ENCODE results near the gene TUBD1.
"Not testable (repeated sequence)": the region's sequence is repeated elsewhere in the genome, so short reads cannot be mapped to it uniquely, and the experiment has no call there.

Gene TUBD1

DNA sequence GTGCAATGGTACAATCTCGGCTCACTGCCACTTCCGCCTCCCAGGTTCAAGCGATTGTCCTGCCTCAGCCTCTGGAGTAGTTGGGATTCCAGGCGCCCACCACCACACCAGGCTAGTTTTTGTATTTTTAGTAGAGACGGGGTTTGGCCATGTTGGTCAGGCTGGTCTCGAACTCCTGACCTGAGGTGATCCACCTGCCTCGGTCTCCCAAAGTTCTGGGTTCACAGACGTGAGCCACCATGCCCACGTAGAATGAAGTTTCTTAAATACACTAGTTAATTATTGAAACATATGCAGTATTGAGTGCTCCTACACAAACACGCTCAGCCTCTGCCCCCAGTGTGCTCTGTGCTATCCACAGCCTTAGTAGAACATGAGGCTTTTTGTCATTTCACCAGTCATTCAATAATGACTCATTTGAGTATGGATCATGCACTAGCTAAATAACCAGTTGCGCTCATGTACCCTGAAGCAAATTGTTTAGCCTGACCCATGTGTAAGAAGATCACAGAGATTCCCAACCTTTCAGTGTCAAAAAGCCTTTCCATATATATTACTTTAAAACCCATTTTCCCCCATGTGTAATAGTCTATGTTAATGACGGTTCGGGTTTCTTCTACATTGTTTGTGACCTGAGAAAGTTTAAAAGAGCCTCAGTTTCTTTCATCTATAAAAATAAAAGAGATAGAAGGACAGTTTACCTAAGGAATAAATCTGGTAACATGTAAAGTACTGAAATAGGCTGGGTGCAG is 49.7 kb downstream of the TUBD1 start:
- DNase-seq = no peak

DNA sequence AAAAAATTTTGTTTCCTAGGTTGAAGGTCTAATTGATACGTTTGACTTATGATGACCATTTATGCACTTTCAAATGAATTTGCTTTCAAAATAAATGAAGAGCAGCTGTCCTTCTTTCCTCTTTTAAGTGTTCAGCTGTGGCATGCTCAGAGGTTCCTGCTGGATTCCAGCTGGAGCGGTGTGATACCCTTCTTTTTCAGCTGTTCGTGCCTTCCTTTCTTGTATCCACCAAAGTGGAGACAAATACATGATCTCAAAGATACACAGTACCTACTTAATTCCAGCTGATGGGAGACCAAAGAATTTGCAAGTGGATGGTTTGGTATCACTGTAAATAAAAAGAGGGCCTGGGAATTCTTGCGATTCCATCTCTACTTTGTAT is 50.9 kb downstream of the TUBD1 start:
- not testable (repeated sequence) for DNase-seq

DNA sequence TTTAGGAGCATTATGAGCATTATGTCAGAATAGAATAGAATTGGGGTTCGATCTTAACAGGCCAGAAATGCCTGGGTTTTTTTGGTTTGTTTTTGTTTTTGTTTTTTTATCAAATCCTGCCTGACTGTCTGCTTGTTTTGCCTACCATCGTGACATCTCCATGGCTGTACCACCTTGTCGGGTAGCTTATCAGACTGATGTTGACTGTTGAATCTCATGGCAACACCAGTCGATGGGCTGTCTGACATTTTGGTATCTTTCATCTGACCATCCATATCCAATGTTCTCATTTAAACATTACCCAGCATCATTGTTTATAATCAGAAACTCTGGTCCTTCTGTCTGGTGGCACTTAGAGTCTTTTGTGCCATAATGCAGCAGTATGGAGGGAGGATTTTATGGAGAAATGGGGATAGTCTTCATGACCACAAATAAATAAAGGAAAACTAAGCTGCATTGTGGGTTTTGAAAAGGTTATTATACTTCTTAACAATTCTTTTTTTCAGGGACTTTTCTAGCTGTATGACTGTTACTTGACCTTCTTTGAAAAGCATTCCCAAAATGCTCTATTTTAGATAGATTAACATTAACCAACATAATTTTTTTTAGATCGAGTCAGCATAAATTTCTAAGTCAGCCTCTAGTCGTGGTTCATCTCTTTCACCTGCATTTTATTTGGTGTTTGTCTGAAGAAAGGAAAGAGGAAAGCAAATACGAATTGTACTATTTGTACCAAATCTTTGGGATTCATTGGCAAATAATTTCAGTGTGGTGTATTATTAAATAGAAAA is 51.5 kb downstream of the TUBD1 start:
- not testable (repeated sequence) for DNase-seq

DNA sequence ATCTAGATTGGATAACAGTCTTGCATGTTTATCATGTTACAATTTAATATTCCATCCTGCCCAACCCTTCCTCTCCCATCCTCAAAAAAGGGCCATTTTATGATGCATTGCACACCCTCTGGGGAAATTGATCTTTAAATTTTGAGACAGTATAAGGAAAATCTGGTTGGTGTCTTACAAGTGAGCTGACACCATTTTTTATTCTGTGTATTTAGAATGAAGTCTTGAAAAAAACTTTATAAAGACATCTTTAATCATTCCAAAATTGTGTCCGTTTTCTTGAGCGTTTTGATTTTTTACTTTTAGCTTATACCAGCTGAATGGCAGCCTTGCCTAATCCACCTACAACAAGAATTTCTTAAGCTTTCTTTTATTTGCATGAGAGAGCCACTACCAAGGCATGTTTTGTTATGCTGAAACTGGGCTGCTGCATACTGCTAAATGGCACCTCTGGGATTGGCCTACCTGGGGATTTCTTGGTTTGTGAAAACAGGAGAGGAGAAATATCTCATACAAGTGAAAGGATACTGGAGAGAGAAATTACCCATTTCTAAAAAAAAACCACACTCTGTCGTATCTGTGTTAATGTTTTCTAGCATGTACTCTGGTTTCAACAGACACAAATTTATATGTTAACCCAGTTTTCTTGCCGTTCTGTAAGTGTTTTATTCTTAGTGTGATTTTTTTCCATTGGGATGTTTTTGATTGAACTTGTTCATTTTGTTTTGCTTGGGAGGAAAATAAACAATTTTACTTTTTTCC is 52.2 kb downstream of the TUBD1 start:
- DNase-seq = no peak

DNA sequence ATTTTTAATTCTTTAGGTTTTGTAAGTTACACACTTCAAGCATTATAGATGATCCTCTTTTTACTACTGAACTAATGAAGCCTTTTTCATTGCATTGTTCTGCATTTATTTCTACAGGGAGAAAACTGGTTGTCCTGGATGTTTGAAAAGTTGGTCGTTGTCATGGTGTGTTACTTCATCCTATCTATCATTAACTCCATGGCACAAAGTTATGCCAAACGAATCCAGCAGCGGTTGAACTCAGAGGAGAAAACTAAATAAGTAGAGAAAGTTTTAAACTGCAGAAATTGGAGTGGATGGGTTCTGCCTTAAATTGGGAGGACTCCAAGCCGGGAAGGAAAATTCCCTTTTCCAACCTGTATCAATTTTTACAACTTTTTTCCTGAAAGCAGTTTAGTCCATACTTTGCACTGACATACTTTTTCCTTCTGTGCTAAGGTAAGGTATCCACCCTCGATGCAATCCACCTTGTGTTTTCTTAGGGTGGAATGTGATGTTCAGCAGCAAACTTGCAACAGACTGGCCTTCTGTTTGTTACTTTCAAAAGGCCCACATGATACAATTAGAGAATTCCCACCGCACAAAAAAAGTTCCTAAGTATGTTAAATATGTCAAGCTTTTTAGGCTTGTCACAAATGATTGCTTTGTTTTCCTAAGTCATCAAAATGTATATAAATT is 53.0 kb downstream of the TUBD1 start:
- DNase-seq = no peak

DNA sequence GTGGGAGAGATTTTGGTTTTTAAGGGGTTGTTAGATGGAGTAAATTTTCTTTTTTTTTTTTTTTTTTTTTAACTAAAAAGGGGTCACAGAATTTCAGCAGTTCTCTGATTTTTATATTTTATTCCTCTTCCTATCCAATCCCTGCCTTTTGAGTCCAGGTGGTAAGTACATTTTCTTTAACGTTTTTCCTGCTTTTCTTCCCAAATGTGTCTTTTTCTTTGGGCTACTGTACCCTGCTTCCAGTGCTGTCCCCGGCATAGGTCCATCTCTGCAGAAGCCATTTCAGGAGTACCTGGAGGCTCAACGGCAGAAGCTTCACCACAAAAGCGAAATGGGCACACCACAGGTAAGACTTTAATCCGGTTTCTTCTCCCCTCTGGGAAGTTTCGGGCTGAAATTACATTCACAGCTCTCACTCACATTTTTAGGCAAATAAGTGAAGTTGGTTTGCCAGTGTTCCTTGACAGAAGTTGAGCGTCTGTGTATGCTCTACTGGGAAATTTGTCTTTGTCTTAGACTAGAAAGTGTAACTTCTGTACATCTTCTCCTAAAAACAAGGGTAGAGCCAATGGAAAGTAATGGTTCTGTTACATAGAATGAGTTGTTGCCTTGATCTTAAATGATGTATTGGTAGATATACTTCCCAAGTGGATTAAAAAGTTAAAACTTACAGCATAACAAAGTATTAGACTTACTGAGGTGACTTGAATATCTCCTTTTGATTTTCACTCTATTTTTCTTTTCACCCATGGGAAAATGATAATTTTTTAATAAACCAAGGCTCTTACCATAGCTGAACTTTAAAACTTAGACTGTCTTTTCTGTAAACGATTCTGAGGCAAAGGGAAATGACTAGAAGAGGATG is 54.5 kb downstream of the TUBD1 start:
- no peak for DNase-seq

DNA sequence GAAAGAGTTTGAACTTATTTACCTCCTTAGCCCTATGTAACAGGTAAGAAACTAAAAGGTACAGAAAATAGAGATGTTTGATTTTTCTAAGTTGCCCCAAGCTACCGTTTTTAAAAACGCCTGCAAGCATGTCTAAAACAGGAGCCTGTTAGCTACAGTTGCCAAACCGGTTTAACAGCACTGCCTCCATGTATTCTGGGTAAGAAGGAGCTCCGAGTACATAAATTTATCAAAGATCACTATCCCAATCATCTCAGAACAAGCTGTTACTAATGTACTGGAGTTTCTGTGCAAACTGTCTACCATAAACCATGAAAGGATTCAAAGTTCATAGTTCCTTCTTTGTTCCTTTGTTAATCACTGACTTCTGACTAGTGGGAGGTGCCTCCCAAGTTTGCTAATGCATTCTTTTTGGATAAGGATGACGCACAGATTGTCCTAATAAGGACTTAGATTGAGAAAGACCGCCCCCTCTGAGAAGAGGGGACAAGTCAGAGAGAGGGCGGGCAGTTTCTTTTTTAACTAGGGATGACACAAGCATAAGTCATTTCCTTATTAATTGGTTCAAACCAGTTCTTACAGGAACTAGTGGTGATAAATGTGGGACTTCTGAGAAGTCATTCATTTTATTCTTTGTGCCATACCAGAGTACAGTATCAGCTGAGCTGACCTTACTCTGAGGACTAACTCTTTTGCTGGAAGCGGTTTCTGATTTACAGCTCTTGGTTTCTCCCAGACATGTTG is 55.3 kb downstream of the TUBD1 start:
- DNase-seq = no peak

DNA sequence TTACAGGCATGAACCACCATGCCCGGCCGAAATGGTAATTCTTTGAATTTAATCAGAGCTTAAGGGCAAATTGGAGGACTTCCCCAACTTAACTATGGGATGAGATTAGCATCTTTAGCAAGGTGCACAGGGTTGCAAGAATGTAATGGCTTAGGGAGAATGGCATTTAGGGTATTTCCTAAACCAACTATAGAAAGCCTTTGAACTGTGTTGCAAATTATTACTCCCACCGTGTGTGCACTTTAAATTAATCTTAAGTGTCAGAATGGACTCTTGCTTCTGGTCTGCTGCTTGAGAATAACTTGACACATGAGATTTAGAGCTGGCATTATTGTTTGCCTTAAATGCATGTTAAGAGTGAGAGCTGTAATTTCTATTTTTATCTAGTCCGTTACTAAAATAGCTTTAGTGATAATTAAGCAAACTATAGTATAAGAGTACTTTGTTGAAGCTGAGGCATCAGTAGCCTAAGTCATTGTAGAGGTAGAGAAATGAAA is 59.8 kb downstream of the TUBD1 start:
- no peak for DNase-seq

DNA sequence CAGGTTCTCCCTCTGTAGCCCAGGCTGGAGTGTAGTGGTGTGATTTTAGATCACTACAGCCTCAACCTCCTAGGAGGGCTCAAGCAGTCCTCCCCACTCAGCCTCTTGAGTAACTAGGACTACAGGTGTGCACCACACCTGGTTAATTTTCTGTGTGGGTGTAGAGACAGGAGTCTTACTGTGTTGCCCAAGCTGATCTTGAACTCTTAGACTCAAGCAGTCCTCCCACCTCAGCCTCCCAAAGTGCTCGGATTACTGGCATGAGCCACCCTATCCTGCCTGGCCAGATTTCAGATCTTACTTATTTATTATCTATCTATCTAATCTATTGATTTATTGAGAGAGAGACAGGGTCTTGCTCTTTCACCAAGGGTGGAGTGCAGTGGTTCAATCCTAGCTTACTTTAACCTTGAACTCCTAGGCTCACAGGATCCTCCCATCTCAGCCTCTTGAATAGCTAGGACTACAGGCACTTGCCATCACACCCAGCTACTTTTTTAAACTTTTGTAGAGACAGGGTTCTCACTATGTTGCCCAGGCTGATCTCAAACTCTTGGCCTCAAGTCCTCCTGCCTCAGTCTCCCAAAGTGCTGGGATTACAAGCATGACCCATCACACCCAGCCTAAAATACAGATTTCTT is 61.8 kb downstream of the TUBD1 start:
- no peak for DNase-seq

DNA sequence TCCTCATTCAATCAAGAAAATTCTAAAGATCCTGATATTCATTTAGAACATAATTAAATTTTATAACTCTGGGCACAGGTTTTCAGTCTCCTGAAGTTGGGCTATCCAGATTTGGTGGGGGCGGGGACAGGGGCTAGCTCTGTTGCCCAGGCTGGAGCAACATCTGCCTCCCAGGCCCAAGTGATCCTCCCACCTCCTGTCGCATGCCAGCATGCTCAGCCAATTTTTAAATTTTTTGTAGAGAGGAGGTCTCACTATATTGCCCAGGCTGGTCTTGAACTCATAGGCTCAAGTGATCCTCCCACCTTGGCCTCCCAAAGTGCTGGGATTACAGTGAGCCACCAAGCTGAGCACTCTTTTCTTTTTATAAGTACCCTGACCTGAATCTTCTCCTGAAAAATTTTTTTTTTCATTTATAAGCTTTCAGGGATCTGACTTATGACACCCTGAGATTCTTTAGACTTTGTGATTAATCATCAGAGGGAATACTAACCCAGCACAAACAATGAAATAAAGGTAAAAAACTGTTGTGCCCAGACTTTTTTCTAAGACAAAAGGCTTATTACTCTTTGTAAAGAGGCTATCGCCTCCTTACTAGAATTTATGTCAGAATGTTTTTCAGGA is 62.6 kb downstream of the TUBD1 start:
- no peak for DNase-seq

DNA sequence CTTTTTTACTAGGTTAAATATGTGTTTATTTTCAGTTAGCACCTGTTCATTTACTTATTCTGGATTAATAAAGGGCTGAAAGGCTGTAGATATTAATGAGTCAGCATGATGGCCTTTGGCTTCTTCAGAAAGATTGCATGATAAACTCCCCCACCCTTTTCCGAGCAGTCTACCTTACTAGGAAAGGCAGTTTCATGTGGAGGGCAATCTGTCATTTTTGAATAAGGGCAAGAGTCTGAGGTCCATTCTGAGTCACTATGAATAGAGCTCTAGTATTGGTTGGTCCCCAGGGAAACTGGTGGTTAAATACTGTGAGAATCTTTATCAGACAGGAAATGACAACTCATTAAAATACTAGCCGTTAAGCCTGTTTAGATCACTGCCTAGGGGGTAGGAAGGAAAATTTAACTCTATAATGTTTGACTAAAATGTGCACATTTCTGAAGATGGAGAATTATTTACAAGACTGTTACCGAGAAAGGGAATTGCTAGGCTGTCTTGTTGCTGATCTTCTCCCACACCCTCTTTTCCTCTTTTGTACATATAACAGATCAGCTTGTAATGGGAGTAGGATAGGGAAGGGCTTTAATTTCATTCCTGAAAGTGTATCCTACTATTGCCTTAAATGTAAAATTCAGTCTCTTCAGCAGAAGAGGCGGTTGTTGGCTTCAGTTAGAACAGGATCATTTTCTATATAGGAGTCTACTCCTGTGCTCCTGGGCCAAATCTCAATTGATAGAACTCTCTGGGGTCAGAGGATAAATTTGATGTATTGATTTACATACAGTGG is 63.3 kb downstream of the TUBD1 start:
- no peak for DNase-seq

DNA sequence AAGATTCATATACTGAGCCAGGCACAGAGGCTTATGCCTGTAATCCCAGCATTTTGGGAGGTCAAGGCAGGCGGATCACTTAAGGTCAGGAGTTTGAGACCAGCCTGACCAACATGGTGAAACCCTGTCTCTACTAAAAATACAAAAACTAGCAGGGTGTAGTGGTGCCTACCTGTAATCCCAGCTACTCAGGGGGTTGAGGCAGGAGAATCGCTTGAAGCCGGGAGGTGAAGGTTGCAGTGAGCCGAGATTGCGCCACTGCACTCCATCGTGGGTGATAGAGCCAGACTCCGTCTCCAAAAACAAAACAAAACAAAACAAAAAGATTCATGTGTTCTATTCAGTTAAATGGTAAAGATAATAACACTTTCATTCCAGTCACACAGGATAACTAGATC is 63.9 kb downstream of the TUBD1 start:
- not testable (repeated sequence) for DNase-seq

DNA sequence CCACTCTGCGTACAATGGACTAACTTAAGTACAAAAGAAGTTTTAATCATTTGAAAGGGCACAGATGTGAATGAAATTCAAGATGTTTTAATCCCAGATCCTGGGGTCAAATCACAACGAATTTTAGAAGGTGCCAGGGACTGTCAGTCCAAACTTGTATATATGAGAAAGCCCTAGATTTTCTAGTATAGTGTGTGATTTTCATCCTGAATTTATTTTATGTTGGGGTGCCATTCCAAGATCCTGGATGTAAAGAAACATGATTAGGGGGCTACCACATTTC is 64.3 kb downstream of the TUBD1 start:
- no peak for DNase-seq

DNA sequence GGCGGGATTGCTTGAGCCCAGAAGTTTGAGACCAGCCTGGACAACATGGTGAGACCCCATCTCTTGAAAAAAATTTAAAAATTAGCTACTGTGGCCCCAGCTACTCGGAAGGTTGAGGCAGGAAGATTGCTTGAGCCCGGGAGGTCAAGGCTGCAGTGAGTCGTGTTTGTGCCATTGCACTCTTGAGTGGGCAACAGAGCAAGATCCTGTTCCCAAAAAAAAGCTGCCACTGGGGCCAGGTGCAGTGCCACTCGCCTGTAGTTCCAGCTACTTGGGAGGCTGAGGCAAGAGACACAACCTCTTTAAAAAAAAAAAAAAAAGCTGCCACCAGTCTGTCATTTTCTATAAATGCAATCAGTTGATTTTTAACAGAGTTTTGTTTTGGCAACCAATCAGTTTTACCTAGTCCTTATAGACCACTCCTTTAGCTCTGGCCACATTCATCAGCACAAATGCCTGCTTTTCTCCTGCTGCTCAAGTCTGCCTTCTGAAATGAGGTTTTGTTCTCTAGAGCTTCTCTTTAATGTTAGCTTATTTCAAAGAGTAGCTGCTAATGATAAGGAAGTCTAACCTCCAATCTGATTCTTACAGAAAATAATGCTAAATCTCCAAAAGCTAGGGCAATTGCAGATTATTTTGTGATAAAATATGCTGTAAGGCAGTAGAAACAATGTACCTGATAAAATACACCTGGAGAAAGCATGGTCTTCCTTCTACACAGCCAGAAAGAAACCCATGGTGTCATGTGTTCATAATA is 64.8 kb downstream of the TUBD1 start:
- no peak for DNase-seq

DNA sequence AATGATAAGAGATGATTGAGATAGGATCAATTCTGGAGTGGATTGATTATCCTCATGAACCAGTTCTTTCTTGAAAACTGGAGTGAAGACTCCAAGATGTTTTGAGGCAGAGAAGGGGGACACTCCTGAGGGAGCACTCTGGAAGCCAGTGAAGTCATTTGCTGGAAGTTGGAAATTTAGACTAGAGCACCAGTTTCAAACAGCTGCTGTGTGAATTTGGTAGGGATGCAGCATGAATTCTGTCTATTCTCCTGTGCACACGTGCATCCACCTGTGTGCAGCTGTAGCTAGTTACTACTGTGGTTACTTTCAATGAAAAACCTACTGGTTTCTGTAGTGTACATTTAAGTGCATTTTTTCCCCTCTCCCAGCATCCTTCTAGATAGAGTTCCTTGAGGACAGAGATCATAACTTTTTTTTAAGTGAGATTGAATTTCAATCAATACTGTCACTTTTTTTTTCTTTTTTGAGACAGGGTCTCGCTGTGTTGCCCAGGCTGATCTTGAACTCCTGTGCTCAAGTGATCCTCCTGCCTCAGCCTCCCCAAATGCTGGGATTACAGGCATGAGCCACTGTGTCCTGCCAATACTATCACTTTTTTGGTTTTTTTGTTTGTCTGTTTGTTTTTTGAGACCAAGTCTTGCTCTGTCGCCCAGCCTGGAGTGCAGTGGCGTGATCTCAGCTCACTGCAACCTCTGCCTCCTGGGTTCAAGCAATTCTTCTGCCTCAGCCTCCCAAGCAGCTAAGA is 65.9 kb downstream of the TUBD1 start:
- DNase-seq = no peak

DNA sequence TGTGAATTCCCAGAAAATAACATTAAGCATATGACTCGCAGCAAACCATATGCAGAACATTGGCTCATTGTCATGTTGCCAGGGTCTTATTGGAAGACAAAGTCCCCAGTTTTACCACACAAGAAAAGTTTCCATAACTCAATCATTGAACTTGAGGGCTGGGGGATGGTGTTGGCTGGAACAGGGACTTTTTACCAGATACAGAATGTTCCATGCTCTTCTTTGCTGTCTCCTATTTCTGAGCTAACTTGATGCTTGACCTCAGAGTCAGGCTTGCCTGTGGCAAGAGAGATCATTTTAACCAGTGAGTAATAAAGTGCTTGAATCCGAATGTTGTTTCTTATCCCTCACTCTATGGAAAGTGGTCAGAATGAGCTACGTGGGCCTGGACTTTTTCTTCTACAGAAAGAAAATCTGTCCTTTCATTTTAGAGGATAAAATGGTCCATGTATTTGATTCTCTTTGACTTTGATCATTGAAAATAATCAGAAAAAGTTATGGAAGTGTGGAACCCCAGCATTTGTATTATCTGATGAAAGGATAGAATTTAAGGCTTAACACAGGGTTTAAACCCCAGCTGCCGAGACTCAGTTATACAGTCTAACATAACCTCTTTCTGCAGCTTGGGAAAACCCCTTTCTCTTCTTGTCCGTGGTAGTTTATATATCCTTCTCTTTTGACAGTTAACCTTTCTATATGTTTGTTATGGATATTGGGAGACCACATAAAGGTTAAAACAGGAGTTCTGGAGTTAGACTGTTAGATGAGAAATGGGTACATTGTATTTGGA is 67.0 kb downstream of the TUBD1 start:
- DNase-seq = no peak

DNA sequence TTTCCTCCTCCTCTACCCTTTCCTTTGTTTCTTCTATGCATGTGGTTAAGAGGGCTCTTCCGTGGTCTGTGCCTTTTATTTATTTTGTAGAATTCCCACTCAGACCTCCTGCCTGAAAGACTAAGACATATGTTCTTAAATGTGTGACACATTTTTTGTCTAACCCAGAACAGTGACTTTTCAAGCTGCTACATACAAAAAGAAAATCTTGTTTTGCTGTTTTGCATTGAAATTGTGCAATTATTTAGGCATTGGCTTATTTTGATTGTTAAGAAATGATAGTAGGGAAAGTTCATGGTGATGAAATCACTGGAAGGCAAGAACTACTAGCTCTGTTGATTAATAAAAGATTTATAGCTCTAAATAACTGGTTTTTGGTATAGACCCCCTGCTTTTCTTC is 76.8 kb downstream of the TUBD1 start:
- no peak for DNase-seq

All from hippocampal formation (tissue), 2 donors.